ENCODE data around the gene CRK.

The CRK gene

GRCh38 chr17:1422885-1423284 lies 33.1 kb downstream of the CRK start:
- H3K79me2 ChIP-seq (ENCODE audit: insufficient read depth, low read length), result no peaks in the 10 kb centered on the region; the same call in 1 of the 2 replicates

GRCh38 chr17:1421470-1421869 lies 34.6 kb downstream of the CRK start:
- Histone ChIP-seq H3K9ac (ENCODE audit: low read depth, low read length, poor library complexity, severe bottlenecking) (no peak overlapping the region), H2AFZ (ENCODE audit: low read length) (no peak overlapping the region), H3K79me2 (ENCODE audit: insufficient read depth, low read length) (no peaks in the 10 kb centered on the region; the same call in 1 of the 2 replicates), H3F3A (ENCODE audit: low read depth) (no peaks in the 10 kb centered on the region), H3K4me2 (ENCODE audit: low read depth, low read length, poor library complexity, severe bottlenecking) (no peak overlapping the region), H3K9me3 (ENCODE audit: insufficient read depth, low read depth, low read length) (no peaks in the 10 kb centered on the region), H3K36me3 (ENCODE audit: insufficient read depth, low read length) (peaks cover 25% of the 10 kb centered on the region; the same call in 1 of the 2 replicates), H3K9me2 (replicated peaks; ENCODE audit: low read depth, low read length) (no peaks in the 10 kb centered on the region), H3K4me1 (ENCODE audit: insufficient read depth, low read length, poor library complexity, severe bottlenecking) (no peaks in the 10 kb centered on the region), H4K20me1 (ENCODE audit: insufficient read depth, low read length, poor library complexity, severe bottlenecking) (no peaks in the 10 kb centered on the region), H3K27me3 (ENCODE audit: insufficient read depth, low read length, poor library complexity, severe bottlenecking) (no peaks in the 10 kb centered on the region), H3K4me3 (ENCODE audit: low read length, poor library complexity, severe bottlenecking) (no peak overlapping the region)
- TF ChIP-seq, protein P1, sequence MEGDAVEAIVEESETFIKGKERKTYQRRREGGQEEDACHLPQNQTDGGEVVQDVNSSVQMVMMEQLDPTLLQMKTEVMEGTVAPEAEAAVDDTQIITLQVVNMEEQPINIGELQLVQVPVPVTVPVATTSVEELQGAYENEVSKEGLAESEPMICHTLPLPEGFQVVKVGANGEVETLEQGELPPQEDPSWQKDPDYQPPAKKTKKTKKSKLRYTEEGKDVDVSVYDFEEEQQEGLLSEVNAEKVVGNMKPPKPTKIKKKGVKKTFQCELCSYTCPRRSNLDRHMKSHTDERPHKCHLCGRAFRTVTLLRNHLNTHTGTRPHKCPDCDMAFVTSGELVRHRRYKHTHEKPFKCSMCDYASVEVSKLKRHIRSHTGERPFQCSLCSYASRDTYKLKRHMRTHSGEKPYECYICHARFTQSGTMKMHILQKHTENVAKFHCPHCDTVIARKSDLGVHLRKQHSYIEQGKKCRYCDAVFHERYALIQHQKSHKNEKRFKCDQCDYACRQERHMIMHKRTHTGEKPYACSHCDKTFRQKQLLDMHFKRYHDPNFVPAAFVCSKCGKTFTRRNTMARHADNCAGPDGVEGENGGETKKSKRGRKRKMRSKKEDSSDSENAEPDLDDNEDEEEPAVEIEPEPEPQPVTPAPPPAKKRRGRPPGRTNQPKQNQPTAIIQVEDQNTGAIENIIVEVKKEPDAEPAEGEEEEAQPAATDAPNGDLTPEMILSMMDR (conservative IDR thresholded peaks at IDR 0.05; ENCODE audit: low read length), result no peak
- no peak for TF ChIP-seq EZH2phosphoT487 (IDR thresholded peaks at IDR 0.05; ENCODE audit: borderline replicate concordance)

More at GRCh38 chr17:1422885-1423284, 33.1 kb downstream of the CRK start:
- Histone ChIP-seq H3K4me3 (ENCODE audit: low read length, poor library complexity, severe bottlenecking) (no peak overlapping the region), H4K20me1 (ENCODE audit: insufficient read depth, low read length, poor library complexity, severe bottlenecking) (no peaks in the 10 kb centered on the region), H2AFZ (ENCODE audit: low read length) (no peak overlapping the region), H3K9ac (ENCODE audit: low read depth, low read length, poor library complexity, severe bottlenecking) (no peak overlapping the region), H3K4me2 (ENCODE audit: low read depth, low read length, poor library complexity, severe bottlenecking) (no peak overlapping the region), H3K9me3 (ENCODE audit: insufficient read depth, low read depth, low read length) (no peaks in the 10 kb centered on the region), H3K36me3 (ENCODE audit: insufficient read depth, low read length) (peaks cover 25% of the 10 kb centered on the region; the same call in 1 of the 2 replicates), H3K9me2 (replicated peaks; ENCODE audit: low read depth, low read length) (no peaks in the 10 kb centered on the region), H3K27me3 (ENCODE audit: insufficient read depth, low read length, poor library complexity, severe bottlenecking) (no peaks in the 10 kb centered on the region), H3K4me1 (ENCODE audit: insufficient read depth, low read length, poor library complexity, severe bottlenecking) (no peaks in the 10 kb centered on the region), H3F3A (ENCODE audit: low read depth) (no peaks in the 10 kb centered on the region)
- TF ChIP-seq, protein P1 (conservative IDR thresholded peaks at IDR 0.05; ENCODE audit: low read length), result no peak
- no peak for TF ChIP-seq EZH2phosphoT487 (IDR thresholded peaks at IDR 0.05; ENCODE audit: borderline replicate concordance)

GRCh38 chr17:1420981-1421380 lies 35.1 kb downstream of the CRK start:
- H3K36me3 ChIP-seq (ENCODE audit: insufficient read depth, low read length), result peaks cover 23% of the 10 kb centered on the region; the same call in 1 of the 2 replicates
- H2AFZ ChIP-seq (ENCODE audit: low read length), result no peak overlapping the region
- H3K9ac ChIP-seq (ENCODE audit: low read depth, low read length, poor library complexity, severe bottlenecking), result no peak overlapping the region
- no peaks in the 10 kb centered on the region for H3K4me1 ChIP-seq (ENCODE audit: insufficient read depth, low read length, poor library complexity, severe bottlenecking)
- no peaks in the 10 kb centered on the region for H3K27me3 ChIP-seq (ENCODE audit: insufficient read depth, low read length, poor library complexity, severe bottlenecking)
- H3K9me2 ChIP-seq (replicated peaks; ENCODE audit: low read depth, low read length), result no peaks in the 10 kb centered on the region
- TF ChIP-seq EZH2phosphoT487 (IDR thresholded peaks at IDR 0.05; ENCODE audit: borderline replicate concordance), result no peak
- TF ChIP-seq, protein P1 (conservative IDR thresholded peaks at IDR 0.05; ENCODE audit: low read length), result no peak
- no peaks in the 10 kb centered on the region for H3K9me3 ChIP-seq (ENCODE audit: insufficient read depth, low read depth, low read length)
- H3K79me2 ChIP-seq (ENCODE audit: insufficient read depth, low read length), result no peaks in the 10 kb centered on the region
- no peaks in the 10 kb centered on the region for H4K20me1 ChIP-seq (ENCODE audit: insufficient read depth, low read length, poor library complexity, severe bottlenecking)
- H3K4me2 ChIP-seq (ENCODE audit: low read depth, low read length, poor library complexity, severe bottlenecking), result no peak overlapping the region
- no peak overlapping the region for H3K4me3 ChIP-seq (ENCODE audit: low read length, poor library complexity, severe bottlenecking)
- H3F3A ChIP-seq (ENCODE audit: low read depth), result no peaks in the 10 kb centered on the region

Data from Loucy (cell line).